ENCODE measurements around the gene SIX5.
"Not testable (repeated sequence)": the region's sequence is repeated elsewhere in the genome, so short reads cannot be mapped to it uniquely, and the experiment has no call there.

SIX5 gene

GRCh38 chr19:45729800-45730290 lies 39.2 kb downstream of the SIX5 start:
- DNase-seq (ENCODE audit: extremely low read depth, low read depth): no peak
- no peak for TF ChIP-seq CTCF (IDR thresholded peaks at IDR 0.05; ENCODE audit: low read depth, low read length)

DNA sequence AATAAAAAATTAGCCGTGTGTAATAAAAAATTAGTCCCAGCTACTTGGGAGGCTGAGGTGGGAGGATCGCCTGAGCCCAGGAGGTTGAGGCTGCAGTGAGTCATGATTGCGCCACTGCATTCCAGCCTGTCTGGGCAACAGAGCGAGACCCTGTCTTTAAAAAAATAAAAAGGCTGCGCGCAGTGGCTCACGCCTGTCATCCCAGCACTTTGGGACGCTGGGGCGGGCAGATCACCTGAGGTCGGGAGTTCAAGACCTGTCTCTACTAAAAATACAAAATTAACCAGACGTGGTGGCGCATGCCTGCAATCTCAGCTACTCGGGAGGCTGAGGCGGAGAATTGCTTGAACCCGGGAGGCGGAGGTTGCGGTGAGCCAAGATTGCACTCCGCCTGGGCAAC lies 40.4 kb downstream of the SIX5 start:
- not testable (repeated sequence) for DNase-seq (ENCODE audit: extremely low read depth, low read depth)

GRCh38 chr19:45720065-45720464 lies 49.0 kb downstream of the SIX5 start:
- not testable (repeated sequence) for DNase-seq (ENCODE audit: extremely low read depth, low read depth)

DNA sequence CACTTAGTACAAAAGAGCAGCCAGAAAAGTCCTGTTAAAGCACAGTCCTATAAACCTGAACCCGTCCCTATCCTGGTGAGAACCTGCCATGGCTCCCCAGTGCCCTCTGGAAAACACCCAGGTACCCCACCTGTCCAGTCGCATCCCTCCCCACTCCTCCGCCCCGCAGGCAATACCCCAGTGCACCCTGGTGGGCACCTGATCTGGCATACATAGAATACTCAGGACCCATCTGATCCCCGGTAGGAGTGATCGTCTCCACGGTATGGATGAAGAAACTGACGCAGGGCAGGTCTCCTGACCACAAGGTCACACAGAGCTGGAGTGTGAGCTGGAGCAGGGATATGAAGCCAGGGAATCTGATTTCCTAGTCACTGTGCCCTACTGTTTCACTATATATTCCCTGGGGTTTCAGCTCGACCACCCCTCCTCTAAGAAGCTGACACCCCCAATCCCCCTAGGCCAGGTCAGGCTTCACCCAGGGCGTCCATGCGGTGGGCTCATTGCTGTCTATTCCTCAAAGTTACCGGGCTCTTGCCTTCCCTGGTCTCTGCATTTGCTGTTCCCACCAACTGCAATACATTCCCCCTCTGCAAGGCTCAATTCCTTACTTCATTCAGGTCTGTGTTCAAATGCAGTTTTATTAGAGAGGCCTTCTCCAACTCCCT lies 50.9 kb downstream of the SIX5 start:
- no peak for DNase-seq (ENCODE audit: extremely low read depth, low read depth)
- no peak for TF ChIP-seq CTCF (IDR thresholded peaks at IDR 0.05; ENCODE audit: low read depth, low read length)

- TF ChIP-seq CTCF (IDR thresholded peaks at IDR 0.05; ENCODE audit: low read depth, low read length): peak; percentile 20
- peak; percentile 98 for DNase-seq (ENCODE audit: extremely low read depth, low read depth)
These were observed 51.7 kb downstream of the SIX5 start for GRCh38 chr19:45717131-45717982.

- no peak for TF ChIP-seq CTCF (IDR thresholded peaks at IDR 0.05; ENCODE audit: low read depth, low read length)
- no peak for DNase-seq (ENCODE audit: extremely low read depth, low read depth)
These were observed 52.5 kb downstream of the SIX5 start for GRCh38 chr19:45716359-45717130.

GRCh38 chr19:45715139-45715538 lies 53.9 kb downstream of the SIX5 start:
- TF ChIP-seq CTCF (IDR thresholded peaks at IDR 0.05; ENCODE audit: low read depth, low read length): no peak
- no peak for DNase-seq (ENCODE audit: extremely low read depth, low read depth)
